ENCODE results near the gene MMP1. TPM values are rescaled to one million over a fixed set of nuclear protein-coding genes. Genes with fewer than 3 reads are reported as not detected.

Gene MMP1
- total RNA-seq (2021): not detected in 2 replicates
- long read RNA-seq: 0 reads

GRCh38 chr11:102798012-102798746 lies at the start of gene MMP1:
TSS of gene MMP1 (minus strand) at chr11:102798160. CDS start at chr11:102798092, 68 bp downstream.
- no peaks in the 10 kb centered on the region for H3K27me3 ChIP-seq (ENCODE audit: insufficient read depth, low read length)
- H3K27me3 Mint-ChIP-seq (ENCODE audit: low read depth): no peaks in the 10 kb centered on the region
- no peaks in the 10 kb centered on the region for H3K4me1 ChIP-seq (ENCODE audit: insufficient read depth, low read length)
- no peak within 1 kb of the TSS for H4K91ac ChIP-seq (ENCODE audit: insufficient read length, low read depth, low read length)
- H3K14ac ChIP-seq (ENCODE audit: insufficient read depth, low read length): no peak within 1 kb of the TSS
- H3K56ac ChIP-seq (ENCODE audit: insufficient read length, low read depth, low read length): no peak within 1 kb of the TSS
- H2BK15ac ChIP-seq (ENCODE audit: low read depth, low read length): no peak within 1 kb of the TSS
- WGBS (ENCODE audit: extremely low coverage, insufficient read length, low lambda C conversion rate): no CpG with 5 or more reads among the region's 7 CpGs
- no peaks in the 10 kb centered on the region for H3K9me3 Mint-ChIP-seq
- H3K27ac Mint-ChIP-seq: no peak within 1 kb of the TSS; a peak in 1 of 7 replicates
- H4K20me1 ChIP-seq (ENCODE audit: control insufficient read depth, insufficient read depth, insufficient read length): no peaks in the 10 kb centered on the region
- no peaks in the 10 kb centered on the region for H3K36me3 Mint-ChIP-seq (ENCODE audit: insufficient read depth in 1 of 3, low read depth in 3 of 3)
- no peak within 1 kb of the TSS for H2BK120ac ChIP-seq (ENCODE audit: low read depth, low read length, poor library complexity, severe bottlenecking)
- H3K23ac ChIP-seq (ENCODE audit: insufficient read length, low read depth, low read length): no peak within 1 kb of the TSS
- H2BK12ac ChIP-seq (ENCODE audit: insufficient read length, low read depth, low read length): no peak within 1 kb of the TSS
- TF ChIP-seq CTCF (conservative IDR thresholded peaks at IDR 0.05): no peak
- no peak within 1 kb of the TSS for H4K5ac ChIP-seq (ENCODE audit: insufficient read length, low read depth, low read length)
- no peak within 1 kb of the TSS for H2BK20ac ChIP-seq (ENCODE audit: low read depth, low read length, poor library complexity, severe bottlenecking)
- no peak within 1 kb of the TSS for H3K27ac ChIP-seq (ENCODE audit: insufficient read length, low read depth, low read length)
- no peaks in the 10 kb centered on the region for H3K23me2 ChIP-seq (ENCODE audit: insufficient read length, low read depth, low read length, poor library complexity, severe bottlenecking)
- H4K8ac ChIP-seq (replicated peaks; ENCODE audit: insufficient read length, low read depth, low read length): no peak within 1 kb of the TSS
- H2AFZ ChIP-seq (ENCODE audit: low read length): no peak within 1 kb of the TSS
- H3K4ac ChIP-seq (ENCODE audit: low read depth, low read length): no peak within 1 kb of the TSS
- H3T11ph ChIP-seq (ENCODE audit: low read length): no peak within 1 kb of the TSS
- no peak within 1 kb of the TSS for H2BK5ac ChIP-seq (ENCODE audit: insufficient read length, low read length)
- H3K9me3 ChIP-seq (ENCODE audit: control insufficient read depth, low read depth, low read length): no peaks in the 10 kb centered on the region
- no peak within 1 kb of the TSS for H3K4me3 Mint-ChIP-seq
- H3K9ac ChIP-seq (ENCODE audit: extremely low read depth, insufficient read length, low read length): no peak within 1 kb of the TSS
- H3K18ac ChIP-seq (ENCODE audit: insufficient read length, low read depth, low read length): no peak within 1 kb of the TSS
- H3K4me2 ChIP-seq (ENCODE audit: insufficient read depth, insufficient read length, low read length): no peak within 1 kb of the TSS
- no peak for DNase-seq
- H3K79me1 ChIP-seq (ENCODE audit: insufficient read depth, low read depth, low read length, poor library complexity, severe bottlenecking): no peaks in the 10 kb centered on the region
- H2AK5ac ChIP-seq (ENCODE audit: insufficient read length, low read length): no peak within 1 kb of the TSS
- H3K4me1 Mint-ChIP-seq: peaks cover 0 to 2% of the 10 kb centered on the region in 2 experiments; a peak in 1 of 4 replicates
- no peaks in the 10 kb centered on the region for H3K79me2 ChIP-seq (ENCODE audit: insufficient read depth, low read length)
